Measurements from ENCODE around the gene SH3GL3. TPM values are rescaled to one million over a fixed set of nuclear protein-coding genes. Genes with fewer than 3 reads are reported as not detected.

SH3GL3 gene
- total RNA-seq, 2 experiments from 2014 or later: not detected

DNA sequence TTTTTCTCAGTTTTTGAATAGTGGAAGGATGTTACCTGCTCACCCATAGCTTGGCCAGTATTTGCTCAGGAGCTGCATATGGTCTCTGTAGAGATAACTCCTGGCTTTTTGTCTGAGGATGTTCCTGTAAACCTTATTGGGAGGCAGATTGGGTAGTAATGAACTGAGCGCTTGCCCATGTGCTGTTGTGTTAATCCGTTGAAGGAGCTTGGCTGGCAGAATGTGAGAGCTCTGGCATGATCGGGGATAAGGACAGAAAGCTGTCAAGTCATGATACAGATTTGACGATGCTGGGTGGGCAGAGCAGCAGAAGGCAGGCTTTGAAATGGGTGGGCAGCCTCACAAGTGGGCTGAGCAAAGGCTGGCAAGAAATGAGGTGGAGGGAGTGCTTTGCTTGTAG, 27.4 kb downstream of the SH3GL3 start:
- DNase-seq: no peak
- H3K4me1 Mint-ChIP-seq (ENCODE audit: low read depth): no peaks in the 10 kb centered on the region
- no peaks in the 10 kb centered on the region for H3K36me3 Mint-ChIP-seq (ENCODE audit: low read depth)
- no peaks in the 10 kb centered on the region for H3K9me3 Mint-ChIP-seq
- H3K36me3 ChIP-seq (ENCODE audit: insufficient read depth, low read length): no peaks in the 10 kb centered on the region
- no peaks in the 10 kb centered on the region for H3K9me3 ChIP-seq (ENCODE audit: control insufficient read depth in 1 of 2, insufficient read depth in 1 of 2, low read length in 2 of 2)
- no peak for ATAC-seq (ENCODE audit: poor library complexity)
- no peak overlapping the region for H3K27ac ChIP-seq (ENCODE audit: low read depth in 1 of 2, low read length in 2 of 2)
- peaks cover 24% of the 10 kb centered on the region for H3K27me3 Mint-ChIP-seq
- H3K27me3 ChIP-seq (ENCODE audit: control insufficient read depth in 1 of 2, insufficient read depth in 2 of 2, low read length in 2 of 2): no peaks in the 10 kb centered on the region
- H3K4me3 ChIP-seq (ENCODE audit: low read length): no peak overlapping the region
- CTCF ChIA-PET: interaction anchor here (1.3 kb wide), 1 partner anchor 11 kb away, joined by 3 read pairs; no protein-coding TSS in a partner anchor
- H3K4me3 Mint-ChIP-seq: no peak overlapping the region
- POLR2A ChIA-PET: no interaction called here
- intact Hi-C loops (cut with DNase I, micrococcal nuclease): no loop called here
- H3K4me1 ChIP-seq (ENCODE audit: insufficient read depth, low read length): no peaks in the 10 kb centered on the region
- H3K27ac Mint-ChIP-seq: no peak overlapping the region
- no peak for TF ChIP-seq CTCF (IDR thresholded peaks at IDR 0.05)

- Histone ChIP-seq H3K4me1 (ENCODE audit: insufficient read depth, low read length) (no peaks in the 10 kb centered on the region), H3K9me3 (ENCODE audit: control insufficient read depth in 1 of 2, insufficient read depth in 1 of 2, low read length in 2 of 2) (no peaks in the 10 kb centered on the region), H3K27ac (ENCODE audit: low read depth in 1 of 2, low read length in 2 of 2) (no peak overlapping the region), H3K36me3 (ENCODE audit: insufficient read depth, low read length) (no peaks in the 10 kb centered on the region), H3K27me3 (ENCODE audit: control insufficient read depth in 1 of 2, insufficient read depth in 2 of 2, low read length in 2 of 2) (no peaks in the 10 kb centered on the region), H3K4me3 (ENCODE audit: low read length) (no peak overlapping the region)
- intact Hi-C loops (cut with DNase I, micrococcal nuclease): no loop called here
- POLR2A ChIA-PET: no interaction called here
- H3K36me3 Mint-ChIP-seq (ENCODE audit: low read depth): no peaks in the 10 kb centered on the region
- H3K27ac Mint-ChIP-seq: no peak overlapping the region
- CTCF ChIA-PET: interaction anchor here (1.3 kb wide), 1 partner anchor 12 kb away, joined by 3 read pairs; no protein-coding TSS in a partner anchor
- no peaks in the 10 kb centered on the region for H3K9me3 Mint-ChIP-seq
- H3K4me1 Mint-ChIP-seq (ENCODE audit: low read depth): no peaks in the 10 kb centered on the region
- DNase-seq: no peak
- peaks cover 24% of the 10 kb centered on the region for H3K27me3 Mint-ChIP-seq
- no peak for ATAC-seq (ENCODE audit: poor library complexity)
- no peak for TF ChIP-seq CTCF (IDR thresholded peaks at IDR 0.05)
- no peak overlapping the region for H3K4me3 Mint-ChIP-seq
Measured at GRCh38 chr15:83475551-83475950, 28.4 kb downstream of the SH3GL3 start.

- Mint-ChIP-seq H3K27ac (no peak overlapping the region), H3K27me3 (peaks cover 24% of the 10 kb centered on the region), H3K36me3 (ENCODE audit: low read depth) (no peaks in the 10 kb centered on the region), H3K4me3 (no peak overlapping the region), H3K9me3 (no peaks in the 10 kb centered on the region), H3K4me1 (ENCODE audit: low read depth) (no peaks in the 10 kb centered on the region)
- Histone ChIP-seq H3K9me3 (ENCODE audit: control insufficient read depth in 1 of 2, insufficient read depth in 1 of 2, low read length in 2 of 2) (no peaks in the 10 kb centered on the region), H3K27me3 (ENCODE audit: control insufficient read depth in 1 of 2, insufficient read depth in 2 of 2, low read length in 2 of 2) (no peaks in the 10 kb centered on the region), H3K36me3 (ENCODE audit: insufficient read depth, low read length) (no peaks in the 10 kb centered on the region), H3K4me3 (ENCODE audit: low read length) (no peak overlapping the region), H3K27ac (ENCODE audit: low read depth in 1 of 2, low read length in 2 of 2) (no peak overlapping the region), H3K4me1 (ENCODE audit: insufficient read depth, low read length) (no peaks in the 10 kb centered on the region)
- ChIA-PET CTCF (no interaction called here), POLR2A (no interaction called here)
- ATAC-seq (ENCODE audit: poor library complexity) (no peak), DNase-seq (no peak)
- TF ChIP-seq CTCF (IDR thresholded peaks at IDR 0.05): no peak
- intact Hi-C loops (cut with DNase I, micrococcal nuclease): no loop called here
Measured at GRCh38 chr15:83476066-83476465, 28.9 kb downstream of the SH3GL3 start.
